Thyroid gland (tissue), 4 donors: ENCODE results near the gene EML4.

ENCODE experiments used
- CTCF ChIP-seq, 6 experiments: fragments of 200-600 bp in 3 of 6; fragments of 450-650 bp in 3 of 6; sonication (generic) in 3 of 6; IDR thresholded peaks; one replicate each; pipeline ENCODE4 v1.5.1; 2016 to 2019; ENCODE audit warnings: antibody characterized with exemption in 6 of 6, mild to moderate bottlenecking in 2 of 6, inconsistent platforms in 1 of 6, moderate library complexity in 1 of 6
- POLR2A ChIP-seq, 2 donors: fragments of 450-650 bp; IDR thresholded peaks; one replicate each; pipeline ENCODE4 v1.6.1; 2017; ENCODE audit warnings: antibody characterized with exemption in 2 of 2, mild to moderate bottlenecking in 2 of 2, moderate library complexity in 1 of 2

- TF ChIP-seq POLR2A (IDR thresholded peaks at IDR 0.05) (no peak), CTCF (IDR thresholded peaks at IDR 0.05) (no peak)
These were observed 7.7 kb upstream of the EML4 start for GRCh38 chr2:42161444-42161843.
